K562 (cell line): ENCODE results near the gene ZNF219. TPM values are rescaled to one million over a fixed set of nuclear protein-coding genes. Genes with fewer than 3 reads are reported as not detected.

Experiments
- ATAC-seq: fragments of 200-7000 bp; cut with Tn5 transposase; 3 replicates; pipeline ENCODE4 v1.9.1; 2020; ENCODE audit warnings: moderate library complexity
- BruUV-seq: library from RNA; stranded (reverse); fragments of 400-500 nt; replicated peaks from 2 replicates; lab custom pipeline; 2021; lab: Mats Ljungman, UMichigan
- CTCF ChIA-PET: fragments of 300-600 bp; formaldehyde crosslinking; extraction: SDS; loops from one replicate; lab custom pipeline; 2021; ENCODE audit warnings: low intra/inter-chr PET ratio; lab: Yijun Ruan, JAX
- POLR2A ChIA-PET: fragments of 300-600, 350-650 bp; sonication (Branson Sonifier 250); formaldehyde crosslinking; extraction: SDS; loops from one replicate; lab custom pipeline; 2021; ENCODE audit warnings: antibody characterized with exemption, inconsistent platforms; lab: Yijun Ruan, JAX
- DNase-seq, 4 experiments: peaks; one replicate each; pipeline versions ENCODE4 v3.0.0 to v3.0.0-alpha.2; 2011 to 2018; ENCODE audit warnings: low spot score in 3 of 4, mixed read lengths in 3 of 4; ENCODE audit errors: extremely low read depth in 1 of 4
- FAIRE-seq: peaks from 2 replicates; lab custom pipeline; 2011; peaks lifted over from hg19 to GRCh38; lab: Jason Lieb, UNC
- H2AFZ ChIP-seq: 2 replicates; pipeline ENCODE4 v1.6.0; 2011; ENCODE audit warnings: low read depth, low read length, control low read depth, inconsistent platforms
- H3K27ac ChIP-seq: fragments of 200-600 bp; 3 replicates; pipeline ENCODE4 v1.8.0; 2011; ENCODE audit warnings: low read depth, mild to moderate bottlenecking, control low read depth, inconsistent platforms, low read length, moderate library complexity, mixed read lengths; ENCODE audit errors: extremely low read depth
- H3K27me3 ChIP-seq, 2 experiments: fragments of 300-600 bp in 1 of 2; 2 replicates in 1 of 2; 3 replicates in 1 of 2; pipeline versions ENCODE4 v1.6.0 to v1.8.0; 2011; ENCODE audit warnings: inconsistent platforms in 2 of 2, low read length in 2 of 2, mild to moderate bottlenecking in 1 of 2, mixed read lengths in 1 of 2, moderate library complexity in 1 of 2; ENCODE audit not compliant: control insufficient read depth in 2 of 2, insufficient read depth in 2 of 2
- H3K36me3 ChIP-seq: fragments of 300-600 bp; 3 replicates; pipeline ENCODE4 v1.8.0; 2011; ENCODE audit warnings: mild to moderate bottlenecking, low read length, inconsistent platforms; ENCODE audit not compliant: control insufficient read depth, insufficient read depth
- H3K4me1 ChIP-seq, 2 experiments: fragments of 200-600 bp in 1 of 2; replicated peaks in 1 of 2; 2 replicates in 1 of 2; 3 replicates in 1 of 2; pipeline versions ENCODE4 v1.5.1 to v1.8.0; 2011; ENCODE audit warnings: inconsistent platforms in 2 of 2, low read length in 2 of 2, mild to moderate bottlenecking in 1 of 2, mixed read lengths in 1 of 2, moderate library complexity in 1 of 2; ENCODE audit not compliant: control insufficient read depth in 2 of 2, insufficient read depth in 2 of 2
- H3K4me2 ChIP-seq: 2 replicates; pipeline ENCODE4 v1.6.1; 2011; ENCODE audit warnings: low read length, control low read depth, inconsistent platforms, mixed read lengths; ENCODE audit not compliant: insufficient read depth
- H3K4me3 ChIP-seq: fragments of 200-600 bp; sonication (generic), shearing (Covaris generic); 2 replicates; pipeline ENCODE4 v1.5.1; 2016; ENCODE audit warnings: control low read depth, inconsistent platforms
- H3K79me2 ChIP-seq: fragments of 200-600 bp; 3 replicates; pipeline ENCODE4 v1.8.0; 2011; ENCODE audit warnings: low read length, inconsistent platforms; ENCODE audit not compliant: control insufficient read depth, insufficient read depth
- H3K9ac ChIP-seq, 2 experiments: 2 replicates each; pipeline versions ENCODE4 v1.6.0 to v1.6.1; 2011; ENCODE audit warnings: low read depth in 2 of 2, low read length in 2 of 2, control low read depth in 1 of 2, inconsistent platforms in 1 of 2, mild to moderate bottlenecking in 1 of 2, mixed read lengths in 1 of 2; ENCODE audit not compliant: insufficient read depth in 1 of 2
- H3K9me1 ChIP-seq: one replicate; pipeline ENCODE4 v1.6.0; 2011; ENCODE audit warnings: inconsistent platforms, mild to moderate bottlenecking, low read length, moderate library complexity; ENCODE audit not compliant: control insufficient read depth, insufficient read depth
- H3K9me3 ChIP-seq: replicated peaks from 2 replicates; pipeline ENCODE4 v1.5.1; 2011; ENCODE audit warnings: low read depth, low read length, inconsistent platforms; ENCODE audit not compliant: control insufficient read depth, insufficient read depth
- H4K20me1 ChIP-seq: replicated peaks from 2 replicates; pipeline ENCODE4 v1.6.1; 2011; ENCODE audit warnings: low read length, inconsistent platforms, mixed read lengths; ENCODE audit not compliant: control insufficient read depth, insufficient read depth
- BDP1 ChIP-seq: IDR thresholded peaks from 3 replicates; pipeline ENCODE4 v1.6.1; 2011; ENCODE audit not compliant: insufficient read length, insufficient read depth
- CREBBP ChIP-seq: IDR thresholded peaks from one replicate; pipeline ENCODE4 v1.6.1; 2012; ENCODE audit warnings: low read depth, mild to moderate bottlenecking, control low read depth, inconsistent platforms, low read length
- HNRNPL ChIP-seq: fragments of 200-400 bp; formaldehyde crosslinking; IDR thresholded peaks from 2 replicates; pipeline ENCODE4 v1.6.1; 2017; ENCODE audit warnings: low read depth, mild to moderate bottlenecking, low read length
- MECOM ChIP-seq: fragments of 250-450 bp; sonication (Bioruptor Pico); IDR thresholded peaks from 2 replicates; pipeline ENCODE4 v1.8.0; 2022; ENCODE audit warnings: inconsistent platforms
- MEIS2 ChIP-seq: fragments of 450-650 bp; IDR thresholded peaks from 2 replicates; pipeline ENCODE4 v1.6.1; 2014; ENCODE audit warnings: mild to moderate bottlenecking; ENCODE audit not compliant: partially characterized antibody
- MIER1 ChIP-seq: fragments of 450-650 bp; IDR thresholded peaks from 2 replicates; pipeline ENCODE4 v1.6.1; 2016; ENCODE audit warnings: antibody characterized with exemption, mild to moderate bottlenecking, low read depth
- NCOA4 ChIP-seq: fragments of 450-650 bp; IDR thresholded peaks from 2 replicates; pipeline ENCODE4 v1.6.1; 2018; ENCODE audit warnings: mild to moderate bottlenecking; ENCODE audit not compliant: partially characterized antibody
- NR2C2 ChIP-seq, 2 experiments: fragments of 200-800 bp in 1 of 2; sonication (Bioruptor generic) in 1 of 2; sonication (generic) in 1 of 2; formaldehyde crosslinking in 1 of 2; IDR thresholded peaks; 2 replicates each; pipeline versions ENCODE4 v1.6.1 to v1.8.0; 2016 to 2022; ENCODE audit warnings: mild to moderate bottlenecking in 1 of 2, missing compliant biosample characterization in 1 of 2, missing genetic modification characterization in 1 of 2, missing genetic modification reagents in 1 of 2
- PBX2 ChIP-seq, 2 experiments: IDR thresholded peaks in 1 of 2; conservative IDR thresholded peaks in 1 of 2; 2 replicates each; pipeline ENCODE4 v1.6.1; 2016; ENCODE audit warnings: low read depth in 2 of 2, mild to moderate bottlenecking in 1 of 2, missing compliant biosample characterization in 1 of 2, missing genetic modification characterization in 1 of 2, moderate library complexity in 1 of 2
- RBM17 ChIP-seq: fragments of 200-400 bp; formaldehyde crosslinking; IDR thresholded peaks from 2 replicates; pipeline ENCODE4 v1.6.1; 2017; ENCODE audit warnings: low read depth, mild to moderate bottlenecking, low read length, borderline replicate concordance
- SMAD4 ChIP-seq: fragments of 250-450 bp; sonication (Bioruptor Pico); conservative IDR thresholded peaks from 2 replicates; pipeline ENCODE4 v1.8.0; 2021; ENCODE audit warnings: inconsistent platforms, mild to moderate bottlenecking, moderate library complexity
- SP2 ChIP-seq: IDR thresholded peaks from 2 replicates; pipeline ENCODE4 v1.6.1; 2011; ENCODE audit warnings: mild to moderate bottlenecking, low read depth, low read length, moderate library complexity; ENCODE audit not compliant: poor library complexity, severe bottlenecking; ENCODE audit errors: extremely low read depth
- ZNF253 ChIP-seq: fragments of 250-450 bp; sonication (Bioruptor Pico); conservative IDR thresholded peaks from 2 replicates; pipeline ENCODE4 v1.6.1; 2021; ENCODE audit warnings: mild to moderate bottlenecking
- ZNF311 ChIP-seq: fragments of 250-450 bp; sonication (Bioruptor Pico); IDR thresholded peaks from 2 replicates; pipeline ENCODE4 v1.4.0; 2020; ENCODE audit warnings: mild to moderate bottlenecking, moderate library complexity
- ZNF445 ChIP-seq: fragments of 250-450 bp; sonication (Bioruptor Pico); IDR thresholded peaks from 2 replicates; pipeline ENCODE4 v1.4.0; 2020; ENCODE audit warnings: low read depth, mild to moderate bottlenecking, moderate library complexity
- WGBS: fragments of 100-300 bp; shearing (Covaris generic); methylation state at CpG from one replicate; pipeline ENCODE4 v1.1.6; 2016; ENCODE audit warnings: low coverage, mixed read lengths; ENCODE audit not compliant: insufficient coverage; ENCODE audit errors: missing lambda C conversion rate; 5-methylcytosine and 5-hydroxymethylcytosine counted together
- in situ Hi-C: fragments of 300-500 bp; cut with MboI; formaldehyde crosslinking; loops from 4 replicates; pipeline ENCODE4 v1.15.0; 2018; ENCODE audit warnings: inconsistent platforms, mixed read lengths
- intact Hi-C: fragments of 100-400 bp; cut with micrococcal nuclease; formaldehyde crosslinking; loops from 2 replicates; pipeline ENCODE4 v1.14.2; 2022
- polyA plus RNA-seq, 8 experiments: library from polyadenylated mRNA; depleted of rRNA in 4 of 8; stranded (reverse) in 5 of 8; unstranded in 3 of 8; fragments of >200 nt; fragmentation: Nextera tagmentation in 2 of 8; fragmentation: Illumina TruSeq in 1 of 8; extraction: Ambion mirVana in 2 of 8; extraction: Trizol in 1 of 8; gene quantifications; 2 replicates each; pipeline versions ENCODE4 v1.2.1 to v1.2.3, GENCODE V29; 2011 to 2014; ENCODE audit warnings: inconsistent platforms in 1 of 8, missing spikeins in 1 of 8
- total RNA-seq, 7 experiments: library from RNA; depleted of rRNA in 6 of 7; stranded (reverse); fragments of >200 nt in 6 of 7; fragmentation: Illumina TruSeq in 2 of 7; extraction: Trizol in 2 of 7; gene quantifications; 2 replicates each; pipeline versions ENCODE4 v1.2.1 to v1.2.3, GENCODE V29; 2011 to 2021; ENCODE audit warnings: low replicate concordance in 1 of 7
- TF ChIP-seq, protein P1 (sequence below), 3 experiments: fragments of 200-800 bp in 1 of 3; fragments of 250-450 bp in 1 of 3; fragments of 450-650 bp in 1 of 3; sonication (Bioruptor Pico) in 1 of 3; sonication (Bioruptor generic) in 1 of 3; formaldehyde crosslinking in 1 of 3; IDR thresholded peaks; 2 replicates each; pipeline versions ENCODE4 v1.6.1 to v1.8.0; 2016 to 2022; ENCODE audit warnings: mild to moderate bottlenecking in 2 of 3, missing genetic modification characterization in 2 of 3, missing compliant biosample characterization in 1 of 3, moderate library complexity in 1 of 3

Gene ZNF219
- total and polyA plus RNA-seq, 9 of the 15 experiments (the other 6 are each of a cell fraction or from before 2014, with no cell fraction given) = 0.29 to 10.6 (median 2.8) TPM

DNA sequence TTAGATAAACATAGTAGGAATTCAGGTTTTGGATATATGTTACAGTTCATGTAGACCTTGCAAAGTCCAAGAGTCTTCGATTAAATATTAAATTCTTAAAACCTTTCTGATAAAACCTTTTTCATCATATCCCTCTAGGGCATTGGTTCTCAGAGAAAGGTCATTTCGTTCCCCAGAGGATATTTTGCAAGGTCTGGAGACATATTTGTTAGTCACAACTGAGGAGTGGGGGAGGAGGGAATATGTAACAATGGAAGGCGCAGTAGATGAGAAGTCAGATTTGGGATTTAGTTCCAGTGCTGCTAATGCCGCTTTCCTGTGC, 7.7 kb upstream of the ZNF219 start:
- Histone ChIP-seq H3K4me2 (peak overlapping the region; percentile 49; the same call in 1 of the 2 replicates), H3K27me3 (no peaks in the 10 kb centered on the region), H3K79me2 (0 out of 3 replicates have a peak, but pooled peaks cover 6% of the 10 kb centered on the region), H3K9ac (peak overlapping the region in 1 of 2 experiments; percentile 29; a peak in 1 of 4 replicates), H3K9me3 (no peaks in the 10 kb centered on the region), H3K36me3 (no peaks in the 10 kb centered on the region), H3K9me1 (no peaks in the 10 kb centered on the region), H4K20me1 (no peaks in the 10 kb centered on the region), H2AFZ (peak overlapping the region; percentile 95), H3K27ac (peak overlapping the region; percentile 72; the same call in 2 of the 3 replicates), H3K4me3 (no peak overlapping the region), H3K4me1 (peaks cover 44 to 55% of the 10 kb centered on the region in 2 experiments)
- DNase-seq (peak in 1 of 4 experiments; percentile 19), ATAC-seq (no peak), FAIRE-seq (no peak)
- in situ Hi-C loops = no loop called here
- TF ChIP-seq ZNF253 (CRISPR knock-in tag) = no peak
- no peak for TF ChIP-seq MEIS2
- no peak for TF ChIP-seq ZNF311
- TF ChIP-seq HNRNPL = no peak
- TF ChIP-seq PBX2 (CRISPR knock-in tag; IDR thresholded peaks at IDR 0.05; ENCODE audit: low read depth) = no peak
- no peak for TF ChIP-seq PBX2 (tag; conservative IDR thresholded peaks at IDR 0.05; ENCODE audit: low read depth)
- TF ChIP-seq MIER1 = no peak
- TF ChIP-seq RBM17 = no peak
- TF ChIP-seq NCOA4 = no peak
- no peak for TF ChIP-seq ZNF445 (CRISPR knock-in tag)
- TF ChIP-seq CREBBP = no peak
- TF ChIP-seq SMAD4 (CRISPR knock-in tag) = no peak
- TF ChIP-seq SP2 = no peak
- no peak for TF ChIP-seq MECOM (CRISPR knock-in tag)
- TF ChIP-seq, protein P1, sequence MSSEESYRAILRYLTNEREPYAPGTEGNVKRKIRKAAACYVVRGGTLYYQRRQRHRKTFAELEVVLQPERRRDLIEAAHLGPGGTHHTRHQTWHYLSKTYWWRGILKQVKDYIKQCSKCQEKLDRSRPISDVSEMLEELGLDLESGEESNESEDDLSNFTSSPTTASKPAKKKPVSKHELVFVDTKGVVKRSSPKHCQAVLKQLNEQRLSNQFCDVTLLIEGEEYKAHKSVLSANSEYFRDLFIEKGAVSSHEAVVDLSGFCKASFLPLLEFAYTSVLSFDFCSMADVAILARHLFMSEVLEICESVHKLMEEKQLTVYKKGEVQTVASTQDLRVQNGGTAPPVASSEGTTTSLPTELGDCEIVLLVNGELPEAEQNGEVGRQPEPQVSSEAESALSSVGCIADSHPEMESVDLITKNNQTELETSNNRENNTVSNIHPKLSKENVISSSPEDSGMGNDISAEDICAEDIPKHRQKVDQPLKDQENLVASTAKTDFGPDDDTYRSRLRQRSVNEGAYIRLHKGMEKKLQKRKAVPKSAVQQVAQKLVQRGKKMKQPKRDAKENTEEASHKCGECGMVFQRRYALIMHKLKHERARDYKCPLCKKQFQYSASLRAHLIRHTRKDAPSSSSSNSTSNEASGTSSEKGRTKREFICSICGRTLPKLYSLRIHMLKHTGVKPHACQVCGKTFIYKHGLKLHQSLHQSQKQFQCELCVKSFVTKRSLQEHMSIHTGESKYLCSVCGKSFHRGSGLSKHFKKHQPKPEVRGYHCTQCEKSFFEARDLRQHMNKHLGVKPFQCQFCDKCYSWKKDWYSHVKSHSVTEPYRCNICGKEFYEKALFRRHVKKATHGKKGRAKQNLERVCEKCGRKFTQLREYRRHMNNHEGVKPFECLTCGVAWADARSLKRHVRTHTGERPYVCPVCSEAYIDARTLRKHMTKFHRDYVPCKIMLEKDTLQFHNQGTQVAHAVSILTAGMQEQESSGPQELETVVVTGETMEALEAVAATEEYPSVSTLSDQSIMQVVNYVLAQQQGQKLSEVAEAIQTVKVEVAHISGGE (CRISPR knock-in tag; IDR thresholded peaks at IDR 0.05) = no peak
- TF ChIP-seq NR2C2 (CRISPR knock-in tag; IDR thresholded peaks at IDR 0.05) = no peak
- TF ChIP-seq NR2C2 (tag; IDR thresholded peaks at IDR 0.05) = no peak
- TF ChIP-seq BDP1 = no peak
- intact Hi-C loops = loop anchor here (2.0 kb wide), 1 partner anchor 29 kb away; no protein-coding TSS in a partner anchor
- BruUV-seq = no TSS peak
- 47% methylated on average over 3 of the region's 4 CpGs for WGBS
- POLR2A ChIA-PET = no interaction called here
- CTCF ChIA-PET = interaction anchor here (1.4 to 5.3 kb wide), 3 partner anchors 13 to 247 kb away, joined by 4 to 54 read pairs (median 6); partner anchors contain the start of gene ARHGEF40
